ENCODE data around the gene PARP2. TPM values are rescaled to one million over a fixed set of nuclear protein-coding genes. Genes with fewer than 3 reads are reported as not detected.

PARP2 gene, protein sequence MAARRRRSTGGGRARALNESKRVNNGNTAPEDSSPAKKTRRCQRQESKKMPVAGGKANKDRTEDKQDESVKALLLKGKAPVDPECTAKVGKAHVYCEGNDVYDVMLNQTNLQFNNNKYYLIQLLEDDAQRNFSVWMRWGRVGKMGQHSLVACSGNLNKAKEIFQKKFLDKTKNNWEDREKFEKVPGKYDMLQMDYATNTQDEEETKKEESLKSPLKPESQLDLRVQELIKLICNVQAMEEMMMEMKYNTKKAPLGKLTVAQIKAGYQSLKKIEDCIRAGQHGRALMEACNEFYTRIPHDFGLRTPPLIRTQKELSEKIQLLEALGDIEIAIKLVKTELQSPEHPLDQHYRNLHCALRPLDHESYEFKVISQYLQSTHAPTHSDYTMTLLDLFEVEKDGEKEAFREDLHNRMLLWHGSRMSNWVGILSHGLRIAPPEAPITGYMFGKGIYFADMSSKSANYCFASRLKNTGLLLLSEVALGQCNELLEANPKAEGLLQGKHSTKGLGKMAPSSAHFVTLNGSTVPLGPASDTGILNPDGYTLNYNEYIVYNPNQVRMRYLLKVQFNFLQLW
- 8.2 and 13.6 TPM in 2 replicates for polyA plus RNA-seq (2011; rRNA removed)
- polyA minus RNA-seq (2011; rRNA and poly(A)+ RNA removed), result 4.8 and 7.0 TPM in 2 replicates

DNA sequence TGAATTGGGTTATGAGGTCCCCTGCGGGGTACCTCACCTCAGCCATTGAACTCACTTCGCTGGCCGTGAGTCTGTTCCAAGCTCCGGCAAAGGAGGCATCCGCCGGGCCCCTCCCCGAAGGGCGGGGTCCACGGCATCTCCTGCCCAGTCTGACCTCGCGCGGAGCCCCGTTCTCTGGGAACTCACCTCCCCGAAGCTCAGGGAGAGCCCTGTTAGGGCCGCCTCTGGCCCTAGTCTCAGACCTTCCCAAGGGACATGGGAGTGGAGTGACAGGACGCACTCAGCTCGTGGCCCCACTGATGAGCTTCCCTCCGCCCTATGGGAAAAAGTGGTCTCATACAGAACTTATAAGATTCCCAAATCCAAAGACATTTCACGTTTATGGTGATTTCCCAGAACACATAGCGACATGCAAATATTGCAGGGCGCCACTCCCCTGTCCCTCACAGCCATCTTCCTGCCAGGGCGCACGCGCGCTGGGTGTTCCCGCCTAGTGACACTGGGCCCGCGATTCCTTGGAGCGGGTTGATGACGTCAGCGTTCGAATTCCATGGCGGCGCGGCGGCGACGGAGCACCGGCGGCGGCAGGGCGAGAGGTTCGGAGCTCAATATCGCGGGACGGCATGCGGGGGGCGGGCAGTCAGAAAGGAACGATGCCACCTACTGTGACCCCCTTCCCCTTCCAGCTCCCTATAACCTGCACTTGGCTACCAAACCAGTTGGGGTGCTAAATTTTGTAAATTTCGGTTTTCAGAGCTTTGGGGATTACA lies at the start of gene PARP2:
PARP2 (plus strand) TSS at position 544 of the 770 bp plus-strand sequence; CDS start at position 551, 7 bp downstream.
- H3K27me3 ChIP-seq (ENCODE audit: control insufficient read depth, insufficient read depth, low read length), result no peaks in the 10 kb centered on the region
- POLR2A ChIA-PET, result interaction anchor here (0.6 to 1.2 kb wide), 7 partner anchors 10 to 341 kb away, joined by 3 to 5 read pairs (median 3); partner anchors contain the start of genes CCNB1IP1 and RNASE4
- peaks cover 7% of the 10 kb centered on the region for H3K36me3 ChIP-seq (ENCODE audit: control insufficient read depth, insufficient read depth, low read length)

DNA sequence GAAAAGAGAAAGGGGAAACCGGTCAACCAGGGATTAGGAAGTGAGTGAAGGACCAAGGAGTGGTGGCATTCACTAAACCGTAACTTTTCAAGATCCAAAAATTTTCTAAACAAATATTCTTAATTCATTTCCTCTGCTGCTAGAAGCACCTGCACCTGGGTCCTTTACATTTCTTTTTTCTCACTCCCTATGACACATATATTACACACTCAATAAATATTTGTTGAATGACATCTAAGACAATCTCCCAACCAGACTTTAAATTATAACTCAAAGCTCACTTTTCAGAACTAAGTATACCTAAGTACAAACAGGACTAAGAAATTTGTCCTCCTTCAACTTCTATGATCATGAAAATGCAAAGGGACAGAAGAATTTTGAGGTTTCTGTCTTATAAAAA lies 48.8 kb upstream of the PARP2 start:
- TF ChIP-seq, protein P1, sequence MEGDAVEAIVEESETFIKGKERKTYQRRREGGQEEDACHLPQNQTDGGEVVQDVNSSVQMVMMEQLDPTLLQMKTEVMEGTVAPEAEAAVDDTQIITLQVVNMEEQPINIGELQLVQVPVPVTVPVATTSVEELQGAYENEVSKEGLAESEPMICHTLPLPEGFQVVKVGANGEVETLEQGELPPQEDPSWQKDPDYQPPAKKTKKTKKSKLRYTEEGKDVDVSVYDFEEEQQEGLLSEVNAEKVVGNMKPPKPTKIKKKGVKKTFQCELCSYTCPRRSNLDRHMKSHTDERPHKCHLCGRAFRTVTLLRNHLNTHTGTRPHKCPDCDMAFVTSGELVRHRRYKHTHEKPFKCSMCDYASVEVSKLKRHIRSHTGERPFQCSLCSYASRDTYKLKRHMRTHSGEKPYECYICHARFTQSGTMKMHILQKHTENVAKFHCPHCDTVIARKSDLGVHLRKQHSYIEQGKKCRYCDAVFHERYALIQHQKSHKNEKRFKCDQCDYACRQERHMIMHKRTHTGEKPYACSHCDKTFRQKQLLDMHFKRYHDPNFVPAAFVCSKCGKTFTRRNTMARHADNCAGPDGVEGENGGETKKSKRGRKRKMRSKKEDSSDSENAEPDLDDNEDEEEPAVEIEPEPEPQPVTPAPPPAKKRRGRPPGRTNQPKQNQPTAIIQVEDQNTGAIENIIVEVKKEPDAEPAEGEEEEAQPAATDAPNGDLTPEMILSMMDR (IDR thresholded peaks at IDR 0.05; ENCODE audit: insufficient read depth, low read depth, low read length), result no peak
- CTCF ChIA-PET, result no interaction called here
- H3K4me3 ChIP-seq (ENCODE audit: low read depth, low read length), result no peak overlapping the region
- H3K27me3 ChIP-seq (ENCODE audit: control insufficient read depth, insufficient read depth, low read length), result no peaks in the 10 kb centered on the region
- POLR2A ChIA-PET, result no interaction called here
- H3K36me3 ChIP-seq (ENCODE audit: control insufficient read depth, insufficient read depth, low read length), result peaks cover 12% of the 10 kb centered on the region
- no peak for DNase-seq (ENCODE audit: low read depth)

More for the DNA sequence above, at the start of gene PARP2:
- CTCF ChIA-PET, result interaction anchor here (0.9 to 3.7 kb wide), 7 partner anchors 10 to 347 kb away, joined by 3 to 27 read pairs (median 4); partner anchors contain the start of gene CCNB1IP1
- TF ChIP-seq, protein P1 (IDR thresholded peaks at IDR 0.05; ENCODE audit: insufficient read depth, low read depth, low read length), result no peak
- DNase-seq (ENCODE audit: low read depth), result peak; percentile 99
- H3K4me3 ChIP-seq (ENCODE audit: low read depth, low read length), result peak within 1 kb of the TSS; percentile 94

DNA sequence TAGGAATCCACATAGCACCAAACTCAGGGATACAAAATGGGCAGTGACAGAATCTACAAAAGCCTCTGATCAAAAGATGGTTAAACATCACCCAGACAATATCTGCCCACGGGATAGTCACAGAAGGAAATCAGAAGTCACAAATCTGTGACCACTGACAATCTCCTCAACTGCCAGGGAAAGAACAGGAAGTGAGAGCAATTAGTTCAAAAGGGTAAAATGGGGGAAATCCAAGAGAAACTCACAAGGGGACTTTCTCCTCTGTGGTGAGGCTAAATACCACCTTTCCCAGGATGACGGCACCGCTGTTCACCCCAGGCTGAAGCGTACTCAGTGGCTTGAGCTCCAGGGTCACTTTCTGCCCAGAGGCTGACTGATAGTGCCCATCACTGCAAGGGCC lies 48.4 kb upstream of the PARP2 start:
- POLR2A ChIA-PET, result no interaction called here
- no peak for DNase-seq (ENCODE audit: low read depth)
- peaks cover 12% of the 10 kb centered on the region for H3K36me3 ChIP-seq (ENCODE audit: control insufficient read depth, insufficient read depth, low read length)
- CTCF ChIA-PET, result no interaction called here
- no peak overlapping the region for H3K4me3 ChIP-seq (ENCODE audit: low read depth, low read length)
- no peaks in the 10 kb centered on the region for H3K27me3 ChIP-seq (ENCODE audit: control insufficient read depth, insufficient read depth, low read length)
- TF ChIP-seq, protein P1 (IDR thresholded peaks at IDR 0.05; ENCODE audit: insufficient read depth, low read depth, low read length), result no peak

DNA sequence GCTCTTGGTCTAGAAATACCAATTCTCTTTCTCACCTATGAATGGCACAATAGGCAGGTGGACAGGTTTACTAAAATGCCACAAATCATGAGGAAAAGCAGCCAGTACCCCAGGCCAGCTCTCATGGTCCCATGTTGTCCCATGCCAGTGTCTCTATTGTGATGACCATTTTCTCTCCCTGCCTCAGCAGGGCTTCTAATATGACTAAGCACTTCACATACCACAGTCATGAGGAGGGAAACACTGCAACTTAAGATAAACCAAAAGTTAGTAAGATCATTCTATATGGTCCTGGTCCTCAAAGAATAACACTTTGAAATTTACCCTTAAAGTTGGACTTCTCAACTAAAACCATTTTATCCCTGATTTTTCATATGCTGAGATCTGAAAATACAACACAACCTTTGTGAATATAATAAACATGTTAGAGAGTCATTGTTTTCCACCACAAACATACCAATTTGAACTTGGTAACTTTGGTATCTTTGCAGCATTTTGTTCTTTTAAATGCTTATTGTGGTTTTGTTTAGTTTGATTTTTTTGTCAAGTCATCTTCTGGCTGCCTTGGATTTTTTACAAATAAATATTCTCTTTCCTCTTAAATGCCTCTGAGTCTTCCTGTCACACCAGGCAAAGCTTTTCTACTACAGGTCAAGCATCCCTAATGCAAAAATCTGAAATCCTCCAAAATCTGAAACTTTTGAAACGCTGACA lies 41.2 kb upstream of the PARP2 start:
- Histone ChIP-seq H3K27me3 (ENCODE audit: control insufficient read depth, insufficient read depth, low read length) (no peaks in the 10 kb centered on the region), H3K4me3 (ENCODE audit: low read depth, low read length) (no peak overlapping the region), H3K36me3 (ENCODE audit: control insufficient read depth, insufficient read depth, low read length) (peaks cover 10% of the 10 kb centered on the region)
- POLR2A ChIA-PET, result no interaction called here
- CTCF ChIA-PET, result interaction anchor here (1.1 kb wide), 1 partner anchor 23 kb away, joined by 3 read pairs; no protein-coding TSS in a partner anchor
- TF ChIP-seq, protein P1 (IDR thresholded peaks at IDR 0.05; ENCODE audit: insufficient read depth, low read depth, low read length), result no peak
- DNase-seq (ENCODE audit: low read depth), result peak; percentile 1
